Suppressor macrophage treated with lipopolysaccharide for 4 hours (primary cell): Measurements from ENCODE around the gene TTLL11.
"Not testable (repeated sequence)": the region's sequence is repeated elsewhere in the genome, so short reads cannot be mapped to it uniquely, and the experiment has no call there.

ENCODE experiments used
- DNase-seq: peaks from one replicate; pipeline ENCODE4 v3.0.0-alpha.2; 2020

The TTLL11 gene

GRCh38 chr9:122124528-122124927, 31.4 kb upstream of the TTLL11 start:
- DNase-seq = no peak

DNA sequence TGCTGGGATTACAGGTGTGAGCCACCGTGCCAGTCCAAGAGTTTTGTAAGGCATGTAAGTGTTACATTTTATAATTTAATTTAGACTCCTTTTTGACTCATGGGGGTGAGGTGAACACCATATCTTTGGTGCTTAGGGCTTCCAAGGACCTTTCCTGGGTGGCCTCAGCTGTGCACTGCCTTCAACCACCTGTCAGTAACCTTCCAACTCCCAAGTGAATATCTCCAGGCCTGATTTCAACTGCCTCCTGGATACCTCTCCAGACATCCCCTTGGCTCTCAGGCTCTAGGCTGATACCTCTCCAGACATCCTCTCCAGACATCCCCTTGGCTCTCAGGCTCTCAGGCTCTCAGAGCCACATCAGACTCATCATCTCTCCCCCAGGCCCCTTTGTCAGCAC, 30.9 kb upstream of the TTLL11 start:
- no peak for DNase-seq

GRCh38 chr9:122122903-122123632, 30.0 kb upstream of the TTLL11 start:
- peak; percentile 81 for DNase-seq

- DNase-seq = no peak
Measured at GRCh38 chr9:122122468-122122867, 29.4 kb upstream of the TTLL11 start.

GRCh38 chr9:122121931-122122330, 28.8 kb upstream of the TTLL11 start:
- DNase-seq = no peak

DNA sequence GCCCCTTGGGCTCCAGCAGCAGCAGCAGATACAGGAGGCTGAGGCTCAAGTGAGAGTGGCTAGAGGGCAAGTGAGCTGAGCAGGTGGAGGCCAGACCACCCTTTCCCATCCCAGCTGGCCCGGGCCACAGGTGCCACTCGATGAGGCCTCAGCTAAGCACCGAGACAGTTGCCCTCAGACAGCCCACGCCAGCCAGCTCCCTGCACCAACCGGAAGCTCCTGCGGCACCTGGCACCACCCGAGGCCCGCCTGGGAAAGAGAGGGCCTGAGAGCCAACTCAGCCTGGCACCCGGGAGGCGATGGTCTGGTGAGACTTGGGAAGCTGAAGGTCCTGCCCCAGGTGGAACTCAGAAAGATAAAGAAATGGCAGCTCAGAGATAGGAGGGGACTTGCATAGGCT, 28.3 kb upstream of the TTLL11 start:
- DNase-seq = no peak

- no peak for DNase-seq
Measured at GRCh38 chr9:122120316-122121071, 27.4 kb upstream of the TTLL11 start.

- DNase-seq = no peak
Measured at GRCh38 chr9:122119721-122120120, 26.6 kb upstream of the TTLL11 start.

- no peak for DNase-seq
Measured at GRCh38 chr9:122119166-122119521, 26.0 kb upstream of the TTLL11 start.

GRCh38 chr9:122118343-122119165, 25.4 kb upstream of the TTLL11 start:
- DNase-seq = no peak

DNA sequence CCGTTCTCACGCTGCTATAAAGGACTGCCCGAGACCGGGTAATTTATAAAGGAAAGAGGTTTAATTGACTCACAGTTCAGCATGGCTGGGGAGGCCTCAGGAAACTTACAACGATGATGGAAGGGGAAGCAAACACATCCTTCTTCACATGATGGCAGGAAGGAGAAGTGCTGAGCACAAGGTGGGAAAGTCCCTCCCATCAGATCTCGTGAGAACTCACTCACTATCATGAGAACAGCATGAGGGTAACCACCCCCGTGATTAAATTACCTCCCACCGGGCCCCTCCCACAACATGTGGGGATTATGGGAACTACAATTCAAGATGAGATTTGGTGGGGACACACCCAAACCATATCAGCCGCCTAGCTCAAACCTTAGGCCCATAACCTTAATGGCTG, 24.1 kb upstream of the TTLL11 start:
- DNase-seq = not testable (repeated sequence)

- no peak for DNase-seq
Measured at GRCh38 chr9:122116448-122117173, 23.5 kb upstream of the TTLL11 start.

DNA sequence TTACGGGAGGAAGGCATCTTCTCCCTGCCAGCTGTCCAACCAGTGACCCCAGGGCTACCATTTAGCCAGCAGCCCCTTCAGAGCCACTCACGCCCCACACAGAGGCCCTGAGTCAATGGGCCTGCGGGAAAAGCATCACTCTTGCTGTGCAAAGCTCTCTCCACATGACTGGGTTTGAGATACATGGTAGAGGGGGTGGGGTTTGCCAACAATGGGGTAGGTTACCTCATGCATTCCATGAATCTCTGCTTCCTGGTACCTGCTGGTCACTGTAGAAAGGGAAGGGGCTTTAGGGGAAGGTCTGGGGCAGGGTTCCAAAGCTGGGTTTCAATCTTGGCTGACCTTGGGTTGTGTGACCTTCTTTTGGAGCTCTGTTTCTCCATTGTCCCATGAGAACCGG, 22.9 kb upstream of the TTLL11 start:
- no peak for DNase-seq

GRCh38 chr9:122115176-122116035, 22.3 kb upstream of the TTLL11 start:
- no peak for DNase-seq

DNA sequence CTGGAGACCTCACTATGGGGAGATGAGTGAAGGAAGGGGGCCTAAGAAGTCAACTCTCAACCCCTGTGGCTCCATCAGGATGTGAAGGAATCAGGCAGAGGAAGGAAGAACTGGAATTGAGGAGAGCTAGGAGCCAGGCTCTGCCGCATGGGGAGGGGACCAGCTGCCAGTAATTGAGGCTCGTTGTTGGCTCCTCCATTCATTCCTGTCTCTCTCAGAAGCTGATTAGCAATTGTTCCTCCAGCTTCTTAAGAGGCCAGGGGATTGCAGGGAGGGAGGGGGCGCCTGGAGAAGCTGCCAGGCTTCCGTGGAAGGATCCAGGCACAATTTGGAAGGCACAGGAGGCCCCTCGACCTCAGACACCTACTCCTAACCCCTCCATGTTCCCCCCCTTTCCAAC, 20.5 kb upstream of the TTLL11 start:
- no peak for DNase-seq

DNA sequence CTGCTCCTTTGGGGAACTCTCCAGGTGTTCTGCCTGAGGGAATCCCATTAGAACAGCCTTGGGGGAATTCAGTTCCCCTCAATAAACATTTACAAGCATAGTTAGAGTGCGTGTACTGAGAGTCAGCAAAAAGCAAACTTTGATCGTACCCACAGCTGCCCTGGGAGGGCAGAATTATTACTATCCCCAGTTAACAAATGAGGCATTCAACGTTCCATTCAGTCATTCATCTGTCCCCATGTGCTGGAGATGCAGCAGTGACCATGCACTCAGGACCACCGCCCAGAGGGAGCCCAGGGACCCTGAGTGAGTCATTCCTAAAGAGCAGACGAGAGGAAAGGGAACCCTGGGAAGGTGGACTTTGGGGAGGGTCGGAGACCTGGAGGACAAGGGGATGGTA, 19.1 kb upstream of the TTLL11 start:
- DNase-seq = no peak

DNA sequence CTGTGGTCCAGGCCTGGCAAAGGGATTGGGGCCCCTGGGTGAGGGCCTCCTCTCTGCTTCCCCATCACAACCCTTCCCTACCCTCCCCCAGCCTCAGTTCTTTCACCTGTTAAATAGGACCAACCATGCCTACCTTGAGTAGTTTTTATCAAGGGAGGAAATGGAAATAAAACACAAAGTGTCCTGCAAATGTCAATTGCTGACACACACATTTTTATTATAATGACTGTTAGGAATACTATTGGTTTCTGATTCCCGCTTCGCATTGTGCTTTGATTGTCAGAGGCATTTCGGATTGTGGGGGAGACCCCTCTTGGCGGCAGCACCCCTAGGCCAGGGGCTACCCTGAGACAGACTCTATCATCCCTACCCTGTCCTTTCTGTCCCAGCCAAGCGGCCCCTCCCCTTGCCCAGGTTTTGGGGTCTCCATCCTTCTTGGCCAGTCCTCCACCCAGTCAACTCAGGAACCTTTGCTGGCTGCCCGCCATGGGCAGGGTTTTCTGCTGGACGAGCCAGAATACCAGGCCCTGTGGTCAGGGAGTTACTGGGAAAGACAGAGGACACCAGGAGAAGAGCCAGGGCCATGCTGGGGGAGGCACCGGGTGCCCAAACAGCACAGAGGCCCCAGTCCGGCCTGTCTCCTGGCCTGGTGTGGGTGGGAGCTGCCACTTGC, 18.4 kb upstream of the TTLL11 start:
- DNase-seq = no peak

DNA sequence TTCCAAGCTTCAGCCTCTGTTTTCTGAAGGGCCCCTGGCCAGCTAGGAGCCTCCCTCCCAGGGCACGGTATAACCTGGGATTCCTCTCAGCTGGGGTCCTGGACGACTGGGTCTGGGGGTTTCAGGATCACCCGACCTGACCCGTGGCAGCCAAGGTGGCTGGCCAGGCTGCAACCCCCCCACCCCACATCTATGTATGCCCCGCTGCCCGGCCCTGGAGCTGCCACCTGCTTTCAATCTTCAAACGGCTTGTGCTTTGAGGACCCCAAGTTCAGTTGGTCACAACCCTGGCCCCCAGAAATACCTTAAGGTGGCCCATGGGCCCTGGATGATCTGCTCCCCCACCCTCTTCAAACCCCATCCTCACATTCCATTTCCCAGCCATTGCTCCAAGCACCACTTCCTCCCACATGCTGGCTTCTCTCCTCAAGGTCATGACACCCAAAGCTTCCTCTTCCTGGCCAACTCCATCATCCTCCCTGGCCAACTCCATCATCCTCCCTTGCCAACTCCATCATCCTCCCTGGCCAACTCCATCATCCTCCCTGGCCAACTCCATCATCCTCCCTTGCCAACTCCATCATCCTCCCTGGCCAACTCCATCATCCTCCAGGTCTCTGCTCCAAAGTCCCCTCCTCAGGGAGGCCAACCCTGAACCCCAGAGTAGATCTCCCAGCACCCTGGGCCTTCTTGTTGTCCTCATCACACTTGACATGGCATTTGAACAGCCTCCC, 17.2 kb upstream of the TTLL11 start:
- no peak for DNase-seq

DNA sequence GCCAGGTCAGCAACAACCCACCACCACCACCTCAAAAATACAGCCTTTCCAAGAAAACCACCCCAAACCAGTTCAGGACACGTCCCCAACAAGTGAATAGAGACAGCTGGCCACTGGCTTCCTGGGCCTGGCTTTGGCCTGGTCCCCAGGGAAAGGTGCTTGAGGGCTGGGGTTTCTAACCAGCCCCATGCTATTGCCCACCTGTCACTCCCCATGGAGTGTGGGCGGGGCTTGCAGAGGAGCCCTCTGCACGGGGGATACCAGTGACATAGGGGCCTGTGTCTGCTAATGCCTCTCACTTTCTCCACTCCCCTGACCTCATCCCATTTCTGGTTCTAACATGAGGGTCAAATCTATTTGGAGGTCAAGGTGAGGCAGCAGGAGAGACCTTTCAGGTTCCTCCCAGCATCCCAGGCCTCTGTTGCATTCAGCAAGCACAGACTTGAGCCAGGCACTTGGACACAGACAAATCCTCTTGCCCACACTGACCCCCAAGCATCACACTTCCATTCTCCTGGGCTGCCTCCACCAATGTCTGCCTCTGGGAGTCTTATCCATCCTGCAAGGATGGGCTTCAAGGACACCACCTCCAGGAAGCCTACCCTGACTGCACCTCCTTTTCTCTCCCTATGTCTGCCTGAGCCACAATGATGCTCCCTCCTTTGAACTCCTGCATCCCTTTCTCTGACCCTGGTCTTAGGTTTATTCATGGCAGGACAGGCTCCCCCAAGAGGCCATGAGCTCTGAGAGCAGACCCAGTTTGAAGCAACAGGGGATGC, 16.1 kb upstream of the TTLL11 start:
- DNase-seq = no peak

GRCh38 chr9:122107291-122107805, 14.2 kb upstream of the TTLL11 start:
- no peak for DNase-seq
